ENCODE measurements around the gene ANKRD44.

ANKRD44 gene

GRCh38 chr2:196971574-196972279, 338.9 kb downstream of the ANKRD44 start:
- DNase-seq = no peak

- no peak for DNase-seq
These were observed 340.5 kb downstream of the ANKRD44 start for GRCh38 chr2:196970099-196970498.

- DNase-seq = no peak
These were observed 342.1 kb downstream of the ANKRD44 start for GRCh38 chr2:196968516-196968915.

- DNase-seq = no peak
These were observed 342.8 kb downstream of the ANKRD44 start for GRCh38 chr2:196967775-196968174.

- DNase-seq = no peak
These were observed 343.5 kb downstream of the ANKRD44 start for GRCh38 chr2:196967116-196967515.

GRCh38 chr2:196966061-196966460, 344.5 kb downstream of the ANKRD44 start:
- DNase-seq = no peak

GRCh38 chr2:196965651-196966050, 344.9 kb downstream of the ANKRD44 start:
- no peak for DNase-seq

DNA sequence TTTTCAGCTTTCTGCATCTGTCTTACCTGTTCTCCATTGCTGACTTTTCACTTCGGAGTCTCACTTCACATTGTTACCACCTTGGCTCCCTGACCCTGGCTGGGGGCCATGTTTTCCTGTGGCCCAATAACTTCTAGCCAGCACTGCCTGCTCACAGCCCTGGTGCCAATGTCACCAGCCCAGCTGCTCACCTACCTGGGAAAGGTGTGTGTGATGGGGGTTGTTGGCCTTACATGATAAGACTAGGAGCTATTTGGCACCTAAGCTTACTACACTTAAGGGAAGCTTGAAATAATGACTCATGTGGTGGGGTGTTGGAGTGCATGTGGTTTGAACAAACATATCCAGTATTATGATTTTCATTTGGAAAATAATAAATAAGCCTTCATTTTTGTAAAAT, 346.6 kb downstream of the ANKRD44 start:
- DNase-seq = peak; percentile 40

- peak; percentile 15 for DNase-seq
These were observed 347.5 kb downstream of the ANKRD44 start for GRCh38 chr2:196963043-196963442.

DNA sequence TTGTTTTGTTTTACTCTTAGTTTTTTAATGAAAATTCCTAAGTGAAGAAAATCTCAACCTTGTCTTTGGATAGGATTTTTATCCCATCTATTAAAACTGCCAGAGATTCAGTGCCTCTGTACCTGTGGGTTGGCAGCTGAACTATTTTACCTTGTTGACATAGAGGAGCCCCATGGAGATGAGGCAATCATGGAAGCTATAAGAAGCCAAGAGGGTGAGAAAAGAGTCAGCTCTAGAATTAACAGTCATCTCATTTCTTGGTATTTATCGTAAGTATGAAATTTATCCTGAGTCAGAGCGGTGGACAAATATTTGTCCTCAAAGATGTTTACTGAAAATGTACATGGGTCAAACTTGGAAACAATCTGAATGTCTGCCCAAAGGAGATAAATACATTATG, 348.3 kb downstream of the ANKRD44 start:
- no peak for DNase-seq

DNA sequence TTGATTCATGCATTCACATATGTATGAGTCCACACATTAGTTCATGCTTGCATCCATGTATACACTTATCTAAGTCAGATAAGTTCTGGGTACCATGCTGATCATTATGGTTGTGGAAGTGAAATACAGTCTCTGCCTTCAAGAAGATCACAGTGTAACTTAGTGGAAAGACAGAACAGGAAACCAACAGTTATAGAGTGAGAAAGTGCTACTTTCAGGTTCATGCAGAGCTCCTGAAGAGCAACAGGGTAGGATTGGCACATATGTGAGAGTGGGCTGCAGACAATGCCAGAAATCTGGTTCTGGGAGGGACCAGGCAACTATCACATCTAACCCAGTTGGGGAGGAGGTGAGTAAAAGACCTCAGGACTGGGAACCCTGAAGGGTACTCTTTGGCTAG, 348.7 kb downstream of the ANKRD44 start:
- DNase-seq = no peak

DNA sequence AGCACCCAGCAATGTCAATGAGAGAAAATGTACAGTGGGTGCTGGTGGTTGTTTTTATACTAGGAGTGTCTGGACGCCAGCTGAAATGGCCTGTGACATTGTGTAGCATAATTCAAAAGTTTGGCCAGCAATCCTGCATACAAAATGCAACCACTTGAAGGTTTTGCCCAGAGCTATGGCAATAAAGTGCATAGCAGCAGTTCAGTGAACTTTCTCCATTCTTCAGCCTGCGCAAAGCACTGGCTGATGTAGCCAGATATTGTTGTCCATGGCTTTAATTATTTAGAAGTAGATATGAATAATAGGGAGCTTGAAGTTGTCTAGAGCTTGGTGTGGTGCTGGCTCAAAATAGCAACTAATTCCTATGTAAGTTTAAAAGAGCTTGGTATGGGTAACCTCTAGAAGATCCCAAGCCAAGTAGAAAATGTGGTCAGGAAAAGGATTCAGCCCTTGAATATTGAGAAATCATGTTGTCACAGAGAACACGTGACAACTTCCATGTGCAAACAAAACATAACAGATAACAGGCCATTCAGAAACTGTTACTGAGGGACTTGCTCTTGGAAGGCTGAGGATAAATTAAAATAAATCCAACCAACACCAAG, 350.7 kb downstream of the ANKRD44 start:
- DNase-seq = peak; percentile 60

GRCh38 chr2:196959281-196959680, 351.3 kb downstream of the ANKRD44 start:
- no peak for DNase-seq

GRCh38 chr2:196957881-196958525, 352.6 kb downstream of the ANKRD44 start:
- DNase-seq = no peak

- no peak for DNase-seq
These were observed 353.1 kb downstream of the ANKRD44 start for GRCh38 chr2:196957442-196957841.

- no peak for DNase-seq
These were observed 354.5 kb downstream of the ANKRD44 start for GRCh38 chr2:196956069-196956468.

- no peak for DNase-seq
These were observed 355.5 kb downstream of the ANKRD44 start for GRCh38 chr2:196955036-196955435.

- peak; percentile 58 for DNase-seq
These were observed 356.6 kb downstream of the ANKRD44 start for GRCh38 chr2:196954001-196954400.

DNA sequence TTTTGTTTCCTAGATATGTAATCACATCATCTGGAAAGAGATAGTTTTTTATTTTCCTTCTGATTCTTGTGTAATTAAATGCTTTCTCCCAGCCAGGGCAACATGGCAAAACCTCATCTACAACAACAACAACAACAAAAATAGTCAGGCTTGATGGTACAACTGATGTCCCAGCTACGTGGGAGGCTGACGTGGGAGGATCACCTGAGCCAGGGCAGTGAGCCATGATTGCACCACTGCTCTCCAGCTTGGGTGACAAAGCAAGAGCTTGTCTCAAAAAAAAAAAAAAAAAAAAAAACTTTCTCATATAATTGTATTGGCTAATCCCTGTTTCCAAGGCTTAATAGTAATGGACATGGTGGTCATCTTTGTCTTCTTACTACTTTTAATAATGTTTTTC, 357.6 kb downstream of the ANKRD44 start:
- no peak for DNase-seq

DNA sequence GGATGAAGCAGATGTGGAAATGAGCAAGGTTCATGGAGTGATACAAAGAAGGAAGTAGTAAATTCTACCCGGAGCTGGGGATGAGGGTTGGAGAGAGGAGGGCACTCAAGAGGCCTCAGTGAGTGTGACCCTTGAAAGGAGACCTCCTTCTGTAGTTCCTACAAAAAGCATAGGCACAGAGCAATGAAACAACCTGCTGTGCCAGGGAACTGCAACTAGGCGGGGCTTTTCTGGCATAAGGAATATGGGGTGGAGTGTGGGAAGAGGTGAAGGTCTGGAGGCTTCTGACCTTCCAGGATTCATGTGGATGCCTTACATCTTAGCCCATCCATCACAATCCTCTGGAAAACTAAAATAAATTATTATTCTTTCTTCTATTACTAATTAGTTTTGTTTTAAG, 358.6 kb downstream of the ANKRD44 start:
- no peak for DNase-seq

- peak; percentile 23 for DNase-seq
These were observed 361.5 kb downstream of the ANKRD44 start for GRCh38 chr2:196949116-196949515.

- DNase-seq = no peak
These were observed 366.0 kb downstream of the ANKRD44 start for GRCh38 chr2:196944570-196944969.

- no peak for DNase-seq
These were observed 369.0 kb downstream of the ANKRD44 start for GRCh38 chr2:196941398-196942078.

DNA sequence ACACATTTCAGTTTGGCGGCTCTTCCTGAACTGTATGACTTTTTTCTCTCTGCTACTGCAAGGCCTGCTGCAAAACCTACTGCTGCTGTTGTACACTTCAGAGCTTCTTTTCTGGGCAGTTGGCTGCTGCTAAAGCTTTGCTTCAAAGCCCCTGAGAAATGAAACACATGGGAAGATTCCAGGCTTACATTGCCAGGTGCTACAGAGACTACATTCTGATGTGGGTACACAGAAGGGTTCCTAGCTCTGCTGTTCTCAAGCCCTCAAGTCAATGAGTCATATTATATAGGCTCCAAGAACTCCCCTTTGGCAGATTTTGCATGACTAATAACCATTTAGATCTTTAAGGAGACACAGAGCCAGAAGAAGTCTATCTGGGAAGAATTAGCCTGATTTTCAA, 371.2 kb downstream of the ANKRD44 start:
- DNase-seq = no peak

All from DMS53 (cell line).